ENCODE results near the gene ACY1. TPM values are rescaled to one million over a fixed set of nuclear protein-coding genes. Genes with fewer than 3 reads are reported as not detected.
A peak's percentile ranks its signal among the peaks of the same experiment; 100 is the strongest.

ACY1 gene
- total and polyA plus RNA-seq, 2 of the 13 experiments (the other 11 are each of a cell fraction or from before 2014, with no cell fraction given) = 113 to 162 TPM

DNA sequence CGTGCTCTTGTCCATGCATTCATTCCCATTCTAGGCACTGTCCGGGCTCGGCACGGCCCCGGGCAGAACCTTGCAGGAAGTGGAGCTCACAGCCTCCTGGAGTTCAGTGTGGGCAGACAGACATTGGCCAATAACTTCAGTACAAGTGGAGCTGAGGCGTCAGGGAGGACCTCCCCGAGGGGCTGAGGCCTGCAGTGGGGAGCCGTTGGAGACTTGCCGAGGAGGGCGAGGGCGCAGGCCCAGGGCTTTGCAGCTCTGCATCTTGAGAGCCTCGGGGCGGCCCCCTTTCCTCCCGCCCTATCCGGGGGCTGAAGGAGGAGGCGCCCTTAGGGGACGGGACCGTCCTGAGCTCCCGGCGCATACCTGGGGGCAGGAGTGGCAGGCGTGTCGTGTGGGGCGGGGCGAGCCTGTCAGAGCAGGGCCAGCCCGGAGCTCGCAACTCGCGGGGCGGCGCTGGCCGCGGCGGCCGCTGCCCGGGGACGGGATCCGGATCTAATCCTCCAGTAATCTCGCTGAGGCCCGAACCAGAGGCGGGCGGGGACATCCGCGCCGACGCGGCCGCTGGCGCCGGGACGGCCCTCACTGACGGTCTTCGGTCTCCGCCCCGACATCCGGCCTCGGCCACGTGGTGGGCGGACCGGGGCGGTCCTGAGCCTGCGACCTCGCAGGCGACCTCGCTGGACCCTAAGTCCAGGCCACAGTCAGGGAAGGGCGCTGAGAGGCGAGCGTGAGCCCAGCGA is at the start of gene ACY1 (continued):
- TF ChIP-seq, protein P1, sequence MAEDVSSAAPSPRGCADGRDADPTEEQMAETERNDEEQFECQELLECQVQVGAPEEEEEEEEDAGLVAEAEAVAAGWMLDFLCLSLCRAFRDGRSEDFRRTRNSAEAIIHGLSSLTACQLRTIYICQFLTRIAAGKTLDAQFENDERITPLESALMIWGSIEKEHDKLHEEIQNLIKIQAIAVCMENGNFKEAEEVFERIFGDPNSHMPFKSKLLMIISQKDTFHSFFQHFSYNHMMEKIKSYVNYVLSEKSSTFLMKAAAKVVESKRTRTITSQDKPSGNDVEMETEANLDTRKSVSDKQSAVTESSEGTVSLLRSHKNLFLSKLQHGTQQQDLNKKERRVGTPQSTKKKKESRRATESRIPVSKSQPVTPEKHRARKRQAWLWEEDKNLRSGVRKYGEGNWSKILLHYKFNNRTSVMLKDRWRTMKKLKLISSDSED (CRISPR knock-in tag; IDR thresholded peaks at IDR 0.05) = no peak
- TF ChIP-seq ZNF24 (IDR thresholded peaks at IDR 0.05) (no peak), RNF2 (conservative IDR thresholded peaks at IDR 0.05; ENCODE audit: low read depth) (no peak), DNMT1 (CRISPR knock-in tag; IDR thresholded peaks at IDR 0.05) (peak; percentile 55; the same call in 1 of the 2 replicates), ZNF441 (CRISPR knock-in tag; IDR thresholded peaks at IDR 0.05; ENCODE audit: borderline replicate concordance) (peak; percentile 87; the same call in 1 of the 2 replicates), ZFP62 (CRISPR knock-in tag; IDR thresholded peaks at IDR 0.05) (no peak), ZNF776 (CRISPR knock-in tag; IDR thresholded peaks at IDR 0.05) (peak; percentile 70; the same call in 1 of the 2 replicates), MAFK (conservative IDR thresholded peaks at IDR 0.05 in 1 of 2, IDR thresholded peaks at IDR 0.05 in 1 of 2; ENCODE audit: low read length in 2 of 2) (no peak), CENPX (CRISPR knock-in tag; IDR thresholded peaks at IDR 0.05) (no peak), HNF4A (CRISPR knock-in tag; IDR thresholded peaks at IDR 0.05) (peak; percentile 96), PHF8 (CRISPR knock-in tag; IDR thresholded peaks at IDR 0.05) (peak; percentile 66), ZNF782 (CRISPR knock-in tag; IDR thresholded peaks at IDR 0.05; ENCODE audit: borderline replicate concordance) (peak; percentile 68; the same call in 1 of the 2 replicates)
- TF ChIP-seq, protein P2, sequence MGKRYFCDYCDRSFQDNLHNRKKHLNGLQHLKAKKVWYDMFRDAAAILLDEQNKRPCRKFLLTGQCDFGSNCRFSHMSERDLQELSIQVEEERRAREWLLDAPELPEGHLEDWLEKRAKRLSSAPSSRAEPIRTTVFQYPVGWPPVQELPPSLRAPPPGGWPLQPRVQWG (CRISPR knock-in tag; IDR thresholded peaks at IDR 0.05; ENCODE audit: borderline replicate concordance, low read depth) = no peak; the same call in 1 of the 2 replicates
- TF ChIP-seq, protein P3, sequence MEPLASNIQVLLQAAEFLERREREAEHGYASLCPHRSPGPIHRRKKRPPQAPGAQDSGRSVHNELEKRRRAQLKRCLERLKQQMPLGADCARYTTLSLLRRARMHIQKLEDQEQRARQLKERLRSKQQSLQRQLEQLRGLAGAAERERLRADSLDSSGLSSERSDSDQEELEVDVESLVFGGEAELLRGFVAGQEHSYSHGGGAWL (CRISPR knock-in tag; IDR thresholded peaks at IDR 0.05) = peak; percentile 74
- TF ChIP-seq, protein P4, sequence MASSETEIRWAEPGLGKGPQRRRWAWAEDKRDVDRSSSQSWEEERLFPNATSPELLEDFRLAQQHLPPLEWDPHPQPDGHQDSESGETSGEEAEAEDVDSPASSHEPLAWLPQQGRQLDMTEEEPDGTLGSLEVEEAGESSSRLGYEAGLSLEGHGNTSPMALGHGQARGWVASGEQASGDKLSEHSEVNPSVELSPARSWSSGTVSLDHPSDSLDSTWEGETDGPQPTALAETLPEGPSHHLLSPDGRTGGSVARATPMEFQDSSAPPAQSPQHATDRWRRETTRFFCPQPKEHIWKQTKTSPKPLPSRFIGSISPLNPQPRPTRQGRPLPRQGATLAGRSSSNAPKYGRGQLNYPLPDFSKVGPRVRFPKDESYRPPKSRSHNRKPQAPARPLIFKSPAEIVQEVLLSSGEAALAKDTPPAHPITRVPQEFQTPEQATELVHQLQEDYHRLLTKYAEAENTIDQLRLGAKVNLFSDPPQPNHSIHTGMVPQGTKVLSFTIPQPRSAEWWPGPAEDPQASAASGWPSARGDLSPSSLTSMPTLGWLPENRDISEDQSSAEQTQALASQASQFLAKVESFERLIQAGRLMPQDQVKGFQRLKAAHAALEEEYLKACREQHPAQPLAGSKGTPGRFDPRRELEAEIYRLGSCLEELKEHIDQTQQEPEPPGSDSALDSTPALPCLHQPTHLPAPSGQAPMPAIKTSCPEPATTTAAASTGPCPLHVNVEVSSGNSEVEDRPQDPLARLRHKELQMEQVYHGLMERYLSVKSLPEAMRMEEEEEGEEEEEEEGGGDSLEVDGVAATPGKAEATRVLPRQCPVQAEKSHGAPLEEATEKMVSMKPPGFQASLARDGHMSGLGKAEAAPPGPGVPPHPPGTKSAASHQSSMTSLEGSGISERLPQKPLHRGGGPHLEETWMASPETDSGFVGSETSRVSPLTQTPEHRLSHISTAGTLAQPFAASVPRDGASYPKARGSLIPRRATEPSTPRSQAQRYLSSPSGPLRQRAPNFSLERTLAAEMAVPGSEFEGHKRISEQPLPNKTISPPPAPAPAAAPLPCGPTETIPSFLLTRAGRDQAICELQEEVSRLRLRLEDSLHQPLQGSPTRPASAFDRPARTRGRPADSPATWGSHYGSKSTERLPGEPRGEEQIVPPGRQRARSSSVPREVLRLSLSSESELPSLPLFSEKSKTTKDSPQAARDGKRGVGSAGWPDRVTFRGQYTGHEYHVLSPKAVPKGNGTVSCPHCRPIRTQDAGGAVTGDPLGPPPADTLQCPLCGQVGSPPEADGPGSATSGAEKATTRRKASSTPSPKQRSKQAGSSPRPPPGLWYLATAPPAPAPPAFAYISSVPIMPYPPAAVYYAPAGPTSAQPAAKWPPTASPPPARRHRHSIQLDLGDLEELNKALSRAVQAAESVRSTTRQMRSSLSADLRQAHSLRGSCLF (CRISPR knock-in tag; IDR thresholded peaks at IDR 0.05; ENCODE audit: borderline replicate concordance) = peak; percentile 79; the same call in 1 of the 2 replicates
- TF ChIP-seq, protein P5, sequence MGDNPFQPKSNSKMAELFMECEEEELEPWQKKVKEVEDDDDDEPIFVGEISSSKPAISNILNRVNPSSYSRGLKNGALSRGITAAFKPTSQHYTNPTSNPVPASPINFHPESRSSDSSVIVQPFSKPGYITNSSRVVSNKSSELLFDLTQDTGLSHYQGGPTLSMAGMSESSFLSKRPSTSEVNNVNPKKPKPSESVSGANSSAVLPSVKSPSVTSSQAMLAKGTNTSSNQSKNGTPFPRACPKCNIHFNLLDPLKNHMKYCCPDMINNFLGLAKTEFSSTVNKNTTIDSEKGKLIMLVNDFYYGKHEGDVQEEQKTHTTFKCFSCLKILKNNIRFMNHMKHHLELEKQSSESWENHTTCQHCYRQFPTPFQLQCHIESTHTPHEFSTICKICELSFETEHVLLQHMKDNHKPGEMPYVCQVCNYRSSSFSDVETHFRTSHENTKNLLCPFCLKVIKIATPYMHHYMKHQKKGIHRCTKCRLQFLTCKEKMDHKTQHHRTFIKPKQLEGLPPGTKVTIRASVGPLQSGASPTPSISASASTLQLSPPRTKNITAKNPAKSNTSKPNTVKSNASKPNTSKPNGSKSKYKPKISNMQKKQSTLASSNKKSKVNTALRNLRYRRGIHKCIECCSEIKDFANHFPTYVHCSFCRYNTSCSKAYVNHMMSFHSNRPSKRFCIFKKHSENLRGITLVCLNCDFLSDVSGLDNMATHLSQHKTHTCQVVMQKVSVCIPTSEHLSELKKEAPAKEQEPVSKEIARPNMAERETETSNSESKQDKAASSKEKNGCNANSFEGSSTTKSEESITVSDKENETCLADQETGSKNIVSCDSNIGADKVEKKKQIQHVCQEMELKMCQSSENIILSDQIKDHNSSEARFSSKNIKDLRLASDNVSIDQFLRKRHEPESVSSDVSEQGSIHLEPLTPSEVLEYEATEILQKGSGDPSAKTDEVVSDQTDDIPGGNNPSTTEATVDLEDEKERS (CRISPR knock-in tag; IDR thresholded peaks at IDR 0.05) = peak; percentile 81; the same call in 1 of the 2 replicates
- TF ChIP-seq, protein P6, sequence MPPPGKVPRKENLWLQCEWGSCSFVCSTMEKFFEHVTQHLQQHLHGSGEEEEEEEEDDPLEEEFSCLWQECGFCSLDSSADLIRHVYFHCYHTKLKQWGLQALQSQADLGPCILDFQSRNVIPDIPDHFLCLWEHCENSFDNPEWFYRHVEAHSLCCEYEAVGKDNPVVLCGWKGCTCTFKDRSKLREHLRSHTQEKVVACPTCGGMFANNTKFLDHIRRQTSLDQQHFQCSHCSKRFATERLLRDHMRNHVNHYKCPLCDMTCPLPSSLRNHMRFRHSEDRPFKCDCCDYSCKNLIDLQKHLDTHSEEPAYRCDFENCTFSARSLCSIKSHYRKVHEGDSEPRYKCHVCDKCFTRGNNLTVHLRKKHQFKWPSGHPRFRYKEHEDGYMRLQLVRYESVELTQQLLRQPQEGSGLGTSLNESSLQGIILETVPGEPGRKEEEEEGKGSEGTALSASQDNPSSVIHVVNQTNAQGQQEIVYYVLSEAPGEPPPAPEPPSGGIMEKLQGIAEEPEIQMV (CRISPR knock-in tag; IDR thresholded peaks at IDR 0.05; ENCODE audit: low read depth) = peak; percentile 94

Data from HepG2 (cell line).